WTC11 (cell line): ENCODE measurements around the gene STIM2. TPM values are rescaled to one million over a fixed set of nuclear protein-coding genes. Genes with fewer than 3 reads are reported as not detected.

Source experiments
- ATAC-seq: fragments of 200-7000 bp; cut with Tn5 transposase; 2 replicates; pipeline ENCODE4 v1.10.0; 2021; ENCODE audit warnings: mild to moderate bottlenecking, moderate library complexity
- CTCF ChIA-PET: fragments of 300-600 bp; sonication (Branson Sonifier 250); formaldehyde crosslinking; loops from one replicate; lab custom pipeline; 2021; ENCODE audit warnings: antibody characterized with exemption; lab: Charles Lee
- POLR2A ChIA-PET: fragments of 350-600 bp; sonication (Branson Sonifier 250); formaldehyde crosslinking; loops from one replicate; lab custom pipeline; 2021; ENCODE audit warnings: antibody characterized with exemption; lab: Charles Lee
- DNase-seq: peaks from one replicate; pipeline ENCODE4 v3.0.0; 2021; ENCODE audit warnings: low spot score
- H3K27ac Mint-ChIP-seq: 2 replicates; pipeline ENCODE4 v1.8.0; 2021; ENCODE audit warnings: mixed read lengths
- H3K27me3 Mint-ChIP-seq: 2 replicates; pipeline ENCODE4 v1.8.0; 2021; ENCODE audit warnings: low read depth, mild to moderate bottlenecking, moderate library complexity, mixed read lengths
- H3K36me3 Mint-ChIP-seq: 2 replicates; pipeline ENCODE4 v1.8.0; 2021; ENCODE audit warnings: mixed read lengths
- H3K4me1 Mint-ChIP-seq: 2 replicates; pipeline ENCODE4 v1.8.0; 2022; ENCODE audit warnings: mixed read lengths
- H3K4me3 Mint-ChIP-seq: 2 replicates; pipeline ENCODE4 v1.8.0; 2021; ENCODE audit warnings: mild to moderate bottlenecking, moderate library complexity, mixed read lengths
- H3K9me3 Mint-ChIP-seq: 2 replicates; pipeline ENCODE4 v1.8.0; 2021; ENCODE audit warnings: mixed read lengths
- EMX1 ChIP-seq: fragments of 250-450 bp; sonication (Bioruptor Pico); IDR thresholded peaks from 2 replicates; pipeline ENCODE4 v1.8.0; 2021; ENCODE audit warnings: mild to moderate bottlenecking
- FOXK1 ChIP-seq: sonication (generic); formaldehyde crosslinking; IDR thresholded peaks from 2 replicates; pipeline ENCODE4 v1.8.0; 2022; ENCODE audit warnings: mild to moderate bottlenecking, moderate library complexity, missing genetic modification reagents
- JAZF1 ChIP-seq: fragments of 250-450 bp; sonication (Bioruptor Pico); IDR thresholded peaks from 2 replicates; pipeline ENCODE4 v1.9.0; 2021; ENCODE audit warnings: moderate library complexity, mild to moderate bottlenecking, inconsistent platforms
- NR1H2 ChIP-seq: sonication (generic); formaldehyde crosslinking; IDR thresholded peaks from 2 replicates; pipeline ENCODE4 v1.9.0; 2021; ENCODE audit warnings: mild to moderate bottlenecking, moderate library complexity, missing genetic modification reagents
- RORB ChIP-seq: fragments of 250-450 bp; sonication (Bioruptor Pico); IDR thresholded peaks from 2 replicates; pipeline ENCODE4 v1.9.0; 2021; ENCODE audit warnings: mild to moderate bottlenecking
- SP1 ChIP-seq: sonication (generic); formaldehyde crosslinking; conservative IDR thresholded peaks from 2 replicates; pipeline ENCODE4 v1.8.1; 2022; ENCODE audit warnings: missing genetic modification reagents
- TEAD1 ChIP-seq: sonication (generic); formaldehyde crosslinking; IDR thresholded peaks from 2 replicates; pipeline ENCODE4 v1.8.0; 2022; ENCODE audit warnings: mild to moderate bottlenecking, missing genetic modification reagents
- TP53 ChIP-seq: sonication (generic); formaldehyde crosslinking; IDR thresholded peaks from 2 replicates; pipeline ENCODE4 v1.8.1; 2023; ENCODE audit warnings: mild to moderate bottlenecking, missing genetic modification reagents
- ZNF219 ChIP-seq: sonication (generic); formaldehyde crosslinking; IDR thresholded peaks from 2 replicates; pipeline ENCODE4 v1.8.0; 2023; ENCODE audit warnings: missing genetic modification reagents, mild to moderate bottlenecking, borderline replicate concordance
- ZNF232 ChIP-seq: sonication (generic); formaldehyde crosslinking; IDR thresholded peaks from 2 replicates; pipeline ENCODE4 v1.8.0; 2022; ENCODE audit warnings: mild to moderate bottlenecking, missing genetic modification reagents
- ZNF263 ChIP-seq: sonication (generic); formaldehyde crosslinking; IDR thresholded peaks from 2 replicates; pipeline ENCODE4 v1.8.1; 2022; ENCODE audit warnings: low read depth, mild to moderate bottlenecking, moderate library complexity, missing genetic modification reagents
- total RNA-seq: library from RNA; stranded (reverse); gene quantifications from 3 replicates; pipeline ENCODE4 v1.2.3, GENCODE V29; 2021
- TF ChIP-seq, protein P1 (sequence below): sonication (generic); formaldehyde crosslinking; IDR thresholded peaks from 2 replicates; pipeline ENCODE4 v1.8.0; 2022; ENCODE audit warnings: missing genetic modification reagents
- TF ChIP-seq, protein P2 (sequence below): fragments of 250-450 bp; sonication (Bioruptor Pico); IDR thresholded peaks from 2 replicates; pipeline ENCODE4 v1.9.0; 2021; ENCODE audit warnings: mild to moderate bottlenecking, borderline replicate concordance
- TF ChIP-seq, protein P3 (sequence below): fragments of 250-450 bp; sonication (Bioruptor Pico); IDR thresholded peaks from 2 replicates; pipeline ENCODE4 v1.9.0; 2021; ENCODE audit warnings: mild to moderate bottlenecking
- TF ChIP-seq, protein P4 (sequence below): sonication (generic); formaldehyde crosslinking; IDR thresholded peaks from 2 replicates; pipeline ENCODE4 v1.8.0; 2022; ENCODE audit warnings: mild to moderate bottlenecking, missing genetic modification reagents
- TF ChIP-seq, protein P5 (sequence below): fragments of 250-450 bp; sonication (Bioruptor Pico); IDR thresholded peaks from 2 replicates; pipeline ENCODE4 v1.9.0; 2021; ENCODE audit warnings: mild to moderate bottlenecking
- TF ChIP-seq, protein P6 (sequence below): sonication (generic); formaldehyde crosslinking; IDR thresholded peaks from 2 replicates; pipeline ENCODE4 v1.8.0; 2022; ENCODE audit warnings: mild to moderate bottlenecking, missing genetic modification reagents
- TF ChIP-seq, protein P7 (sequence below): sonication (generic); formaldehyde crosslinking; IDR thresholded peaks from 2 replicates; pipeline ENCODE4 v1.8.1; 2023; ENCODE audit warnings: mild to moderate bottlenecking, missing genetic modification reagents

STIM2 gene
- total RNA-seq, 1 experiment from 2014 or later = 22.4 TPM

DNA sequence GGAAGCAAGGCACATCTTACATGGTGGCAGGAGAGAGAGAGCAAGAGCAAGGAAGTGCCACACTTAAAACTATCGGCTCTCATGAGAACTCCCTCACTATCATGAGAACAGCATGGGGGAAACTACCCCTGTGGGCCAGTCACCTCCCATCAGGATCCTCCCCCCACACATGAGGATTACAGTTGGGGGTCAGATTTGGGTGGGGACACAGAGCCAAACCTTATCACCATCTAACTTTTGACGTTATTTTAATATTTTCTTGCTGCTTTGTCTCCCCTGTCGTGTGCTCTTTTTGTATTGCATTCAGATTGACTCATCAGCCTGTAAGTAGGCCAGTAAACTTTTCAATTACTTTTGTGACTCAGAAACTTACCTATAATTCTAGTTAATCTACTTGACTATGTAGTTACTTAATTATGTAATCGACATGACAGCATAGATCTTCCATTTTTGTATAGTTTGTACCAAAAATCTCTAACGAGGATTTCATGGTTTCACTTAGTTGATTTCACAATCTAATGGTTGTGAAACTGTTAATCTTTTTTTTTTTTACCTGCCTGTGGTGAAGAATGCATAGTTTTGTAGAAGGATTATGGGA is 18.3 kb downstream of the STIM2 start (continued):
- TF ChIP-seq, protein P1, sequence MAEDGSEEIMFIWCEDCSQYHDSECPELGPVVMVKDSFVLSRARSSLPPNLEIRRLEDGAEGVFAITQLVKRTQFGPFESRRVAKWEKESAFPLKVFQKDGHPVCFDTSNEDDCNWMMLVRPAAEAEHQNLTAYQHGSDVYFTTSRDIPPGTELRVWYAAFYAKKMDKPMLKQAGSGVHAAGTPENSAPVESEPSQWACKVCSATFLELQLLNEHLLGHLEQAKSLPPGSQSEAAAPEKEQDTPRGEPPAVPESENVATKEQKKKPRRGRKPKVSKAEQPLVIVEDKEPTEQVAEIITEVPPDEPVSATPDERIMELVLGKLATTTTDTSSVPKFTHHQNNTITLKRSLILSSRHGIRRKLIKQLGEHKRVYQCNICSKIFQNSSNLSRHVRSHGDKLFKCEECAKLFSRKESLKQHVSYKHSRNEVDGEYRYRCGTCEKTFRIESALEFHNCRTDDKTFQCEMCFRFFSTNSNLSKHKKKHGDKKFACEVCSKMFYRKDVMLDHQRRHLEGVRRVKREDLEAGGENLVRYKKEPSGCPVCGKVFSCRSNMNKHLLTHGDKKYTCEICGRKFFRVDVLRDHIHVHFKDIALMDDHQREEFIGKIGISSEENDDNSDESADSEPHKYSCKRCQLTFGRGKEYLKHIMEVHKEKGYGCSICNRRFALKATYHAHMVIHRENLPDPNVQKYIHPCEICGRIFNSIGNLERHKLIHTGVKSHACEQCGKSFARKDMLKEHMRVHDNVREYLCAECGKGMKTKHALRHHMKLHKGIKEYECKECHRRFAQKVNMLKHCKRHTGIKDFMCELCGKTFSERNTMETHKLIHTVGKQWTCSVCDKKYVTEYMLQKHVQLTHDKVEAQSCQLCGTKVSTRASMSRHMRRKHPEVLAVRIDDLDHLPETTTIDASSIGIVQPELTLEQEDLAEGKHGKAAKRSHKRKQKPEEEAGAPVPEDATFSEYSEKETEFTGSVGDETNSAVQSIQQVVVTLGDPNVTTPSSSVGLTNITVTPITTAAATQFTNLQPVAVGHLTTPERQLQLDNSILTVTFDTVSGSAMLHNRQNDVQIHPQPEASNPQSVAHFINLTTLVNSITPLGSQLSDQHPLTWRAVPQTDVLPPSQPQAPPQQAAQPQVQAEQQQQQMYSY (CRISPR knock-in tag) = no peak
- TF ChIP-seq, protein P2, sequence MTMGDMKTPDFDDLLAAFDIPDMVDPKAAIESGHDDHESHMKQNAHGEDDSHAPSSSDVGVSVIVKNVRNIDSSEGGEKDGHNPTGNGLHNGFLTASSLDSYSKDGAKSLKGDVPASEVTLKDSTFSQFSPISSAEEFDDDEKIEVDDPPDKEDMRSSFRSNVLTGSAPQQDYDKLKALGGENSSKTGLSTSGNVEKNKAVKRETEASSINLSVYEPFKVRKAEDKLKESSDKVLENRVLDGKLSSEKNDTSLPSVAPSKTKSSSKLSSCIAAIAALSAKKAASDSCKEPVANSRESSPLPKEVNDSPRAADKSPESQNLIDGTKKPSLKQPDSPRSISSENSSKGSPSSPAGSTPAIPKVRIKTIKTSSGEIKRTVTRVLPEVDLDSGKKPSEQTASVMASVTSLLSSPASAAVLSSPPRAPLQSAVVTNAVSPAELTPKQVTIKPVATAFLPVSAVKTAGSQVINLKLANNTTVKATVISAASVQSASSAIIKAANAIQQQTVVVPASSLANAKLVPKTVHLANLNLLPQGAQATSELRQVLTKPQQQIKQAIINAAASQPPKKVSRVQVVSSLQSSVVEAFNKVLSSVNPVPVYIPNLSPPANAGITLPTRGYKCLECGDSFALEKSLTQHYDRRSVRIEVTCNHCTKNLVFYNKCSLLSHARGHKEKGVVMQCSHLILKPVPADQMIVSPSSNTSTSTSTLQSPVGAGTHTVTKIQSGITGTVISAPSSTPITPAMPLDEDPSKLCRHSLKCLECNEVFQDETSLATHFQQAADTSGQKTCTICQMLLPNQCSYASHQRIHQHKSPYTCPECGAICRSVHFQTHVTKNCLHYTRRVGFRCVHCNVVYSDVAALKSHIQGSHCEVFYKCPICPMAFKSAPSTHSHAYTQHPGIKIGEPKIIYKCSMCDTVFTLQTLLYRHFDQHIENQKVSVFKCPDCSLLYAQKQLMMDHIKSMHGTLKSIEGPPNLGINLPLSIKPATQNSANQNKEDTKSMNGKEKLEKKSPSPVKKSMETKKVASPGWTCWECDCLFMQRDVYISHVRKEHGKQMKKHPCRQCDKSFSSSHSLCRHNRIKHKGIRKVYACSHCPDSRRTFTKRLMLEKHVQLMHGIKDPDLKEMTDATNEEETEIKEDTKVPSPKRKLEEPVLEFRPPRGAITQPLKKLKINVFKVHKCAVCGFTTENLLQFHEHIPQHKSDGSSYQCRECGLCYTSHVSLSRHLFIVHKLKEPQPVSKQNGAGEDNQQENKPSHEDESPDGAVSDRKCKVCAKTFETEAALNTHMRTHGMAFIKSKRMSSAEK (CRISPR knock-in tag) = no peak
- TF ChIP-seq FOXK1 (CRISPR knock-in tag) (no peak), EMX1 (CRISPR knock-in tag) (no peak)
- TF ChIP-seq, protein P3, sequence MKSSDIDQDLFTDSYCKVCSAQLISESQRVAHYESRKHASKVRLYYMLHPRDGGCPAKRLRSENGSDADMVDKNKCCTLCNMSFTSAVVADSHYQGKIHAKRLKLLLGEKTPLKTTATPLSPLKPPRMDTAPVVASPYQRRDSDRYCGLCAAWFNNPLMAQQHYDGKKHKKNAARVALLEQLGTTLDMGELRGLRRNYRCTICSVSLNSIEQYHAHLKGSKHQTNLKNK = no peak

DNA sequence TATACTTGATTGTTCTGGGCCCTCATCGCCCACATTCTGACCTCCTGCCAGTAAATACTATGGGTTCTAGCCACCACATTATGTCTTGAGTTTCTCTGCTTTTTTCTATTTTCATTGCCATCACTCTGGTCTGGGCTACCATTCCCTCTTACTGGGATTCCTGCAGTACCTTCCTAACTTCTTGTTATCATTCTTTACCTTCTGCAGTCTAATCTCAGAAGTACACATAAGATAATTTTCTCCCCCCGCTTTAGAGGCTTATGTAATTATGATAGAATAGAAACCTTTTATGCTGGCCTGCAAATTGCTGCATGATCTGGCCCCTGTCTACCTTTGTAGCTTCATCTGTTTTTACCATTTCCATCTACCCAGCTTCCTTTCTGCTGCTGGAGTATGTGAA is 19.2 kb downstream of the STIM2 start:
- ChIA-PET CTCF (no interaction called here), POLR2A (no interaction called here)
- no peak for TF ChIP-seq RORB (CRISPR knock-in tag)
- TF ChIP-seq, protein P4, sequence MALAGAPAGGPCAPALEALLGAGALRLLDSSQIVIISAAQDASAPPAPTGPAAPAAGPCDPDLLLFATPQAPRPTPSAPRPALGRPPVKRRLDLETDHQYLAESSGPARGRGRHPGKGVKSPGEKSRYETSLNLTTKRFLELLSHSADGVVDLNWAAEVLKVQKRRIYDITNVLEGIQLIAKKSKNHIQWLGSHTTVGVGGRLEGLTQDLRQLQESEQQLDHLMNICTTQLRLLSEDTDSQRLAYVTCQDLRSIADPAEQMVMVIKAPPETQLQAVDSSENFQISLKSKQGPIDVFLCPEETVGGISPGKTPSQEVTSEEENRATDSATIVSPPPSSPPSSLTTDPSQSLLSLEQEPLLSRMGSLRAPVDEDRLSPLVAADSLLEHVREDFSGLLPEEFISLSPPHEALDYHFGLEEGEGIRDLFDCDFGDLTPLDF (CRISPR knock-in tag) = no peak
- TF ChIP-seq JAZF1 (CRISPR knock-in tag) = no peak
- no peaks in the 10 kb centered on the region for H3K27me3 Mint-ChIP-seq
- DNase-seq (no peak), ATAC-seq (no peak)
- peaks cover 17% of the 10 kb centered on the region for H3K9me3 Mint-ChIP-seq
- H3K27ac Mint-ChIP-seq = no peak overlapping the region
- peaks cover 9% of the 10 kb centered on the region for H3K4me1 Mint-ChIP-seq
- H3K36me3 Mint-ChIP-seq = no peaks in the 10 kb centered on the region
- no peak overlapping the region for H3K4me3 Mint-ChIP-seq

DNA sequence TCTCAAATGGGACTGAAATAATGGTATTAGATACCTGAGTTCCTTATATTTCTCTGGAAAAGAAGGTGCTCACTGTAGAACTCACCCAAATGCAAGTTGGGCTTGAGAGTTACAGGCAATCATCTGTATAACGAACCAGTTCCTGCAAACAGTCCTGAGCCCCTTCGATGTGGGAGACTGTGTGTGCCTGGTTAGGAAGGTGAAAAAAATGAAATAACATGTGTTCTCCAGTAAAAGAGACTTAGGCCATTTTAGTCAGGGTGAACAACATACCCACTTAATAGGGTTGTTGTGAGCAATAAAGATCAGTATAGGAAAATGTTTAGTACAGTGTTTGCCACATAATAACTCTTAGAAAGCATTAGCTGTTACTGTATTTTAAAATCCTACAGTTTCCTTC is 23.4 kb downstream of the STIM2 start:
- DNase-seq = no peak
- H3K4me3 Mint-ChIP-seq = no peak overlapping the region
- no peaks in the 10 kb centered on the region for H3K27me3 Mint-ChIP-seq
- TF ChIP-seq, protein P5, sequence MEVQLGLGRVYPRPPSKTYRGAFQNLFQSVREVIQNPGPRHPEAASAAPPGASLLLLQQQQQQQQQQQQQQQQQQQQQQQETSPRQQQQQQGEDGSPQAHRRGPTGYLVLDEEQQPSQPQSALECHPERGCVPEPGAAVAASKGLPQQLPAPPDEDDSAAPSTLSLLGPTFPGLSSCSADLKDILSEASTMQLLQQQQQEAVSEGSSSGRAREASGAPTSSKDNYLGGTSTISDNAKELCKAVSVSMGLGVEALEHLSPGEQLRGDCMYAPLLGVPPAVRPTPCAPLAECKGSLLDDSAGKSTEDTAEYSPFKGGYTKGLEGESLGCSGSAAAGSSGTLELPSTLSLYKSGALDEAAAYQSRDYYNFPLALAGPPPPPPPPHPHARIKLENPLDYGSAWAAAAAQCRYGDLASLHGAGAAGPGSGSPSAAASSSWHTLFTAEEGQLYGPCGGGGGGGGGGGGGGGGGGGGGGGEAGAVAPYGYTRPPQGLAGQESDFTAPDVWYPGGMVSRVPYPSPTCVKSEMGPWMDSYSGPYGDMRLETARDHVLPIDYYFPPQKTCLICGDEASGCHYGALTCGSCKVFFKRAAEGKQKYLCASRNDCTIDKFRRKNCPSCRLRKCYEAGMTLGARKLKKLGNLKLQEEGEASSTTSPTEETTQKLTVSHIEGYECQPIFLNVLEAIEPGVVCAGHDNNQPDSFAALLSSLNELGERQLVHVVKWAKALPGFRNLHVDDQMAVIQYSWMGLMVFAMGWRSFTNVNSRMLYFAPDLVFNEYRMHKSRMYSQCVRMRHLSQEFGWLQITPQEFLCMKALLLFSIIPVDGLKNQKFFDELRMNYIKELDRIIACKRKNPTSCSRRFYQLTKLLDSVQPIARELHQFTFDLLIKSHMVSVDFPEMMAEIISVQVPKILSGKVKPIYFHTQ (CRISPR knock-in tag) = no peak
- TF ChIP-seq ZNF263 (CRISPR knock-in tag) = no peak
- TF ChIP-seq, protein P6, sequence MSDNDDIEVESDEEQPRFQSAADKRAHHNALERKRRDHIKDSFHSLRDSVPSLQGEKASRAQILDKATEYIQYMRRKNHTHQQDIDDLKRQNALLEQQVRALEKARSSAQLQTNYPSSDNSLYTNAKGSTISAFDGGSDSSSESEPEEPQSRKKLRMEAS (CRISPR knock-in tag) = no peak
- no peak for TF ChIP-seq ZNF232 (CRISPR knock-in tag)
- TF ChIP-seq ZNF219 (CRISPR knock-in tag) = no peak
- no peak for TF ChIP-seq SP1
- TF ChIP-seq, protein P7, sequence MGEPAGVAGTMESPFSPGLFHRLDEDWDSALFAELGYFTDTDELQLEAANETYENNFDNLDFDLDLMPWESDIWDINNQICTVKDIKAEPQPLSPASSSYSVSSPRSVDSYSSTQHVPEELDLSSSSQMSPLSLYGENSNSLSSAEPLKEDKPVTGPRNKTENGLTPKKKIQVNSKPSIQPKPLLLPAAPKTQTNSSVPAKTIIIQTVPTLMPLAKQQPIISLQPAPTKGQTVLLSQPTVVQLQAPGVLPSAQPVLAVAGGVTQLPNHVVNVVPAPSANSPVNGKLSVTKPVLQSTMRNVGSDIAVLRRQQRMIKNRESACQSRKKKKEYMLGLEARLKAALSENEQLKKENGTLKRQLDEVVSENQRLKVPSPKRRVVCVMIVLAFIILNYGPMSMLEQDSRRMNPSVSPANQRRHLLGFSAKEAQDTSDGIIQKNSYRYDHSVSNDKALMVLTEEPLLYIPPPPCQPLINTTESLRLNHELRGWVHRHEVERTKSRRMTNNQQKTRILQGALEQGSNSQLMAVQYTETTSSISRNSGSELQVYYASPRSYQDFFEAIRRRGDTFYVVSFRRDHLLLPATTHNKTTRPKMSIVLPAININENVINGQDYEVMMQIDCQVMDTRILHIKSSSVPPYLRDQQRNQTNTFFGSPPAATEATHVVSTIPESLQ (CRISPR knock-in tag) = no peak
- TF ChIP-seq TP53 (CRISPR knock-in tag) = no peak
- no peak for TF ChIP-seq TEAD1 (CRISPR knock-in tag)
- no peak for TF ChIP-seq NR1H2 (CRISPR knock-in tag)
- ChIA-PET POLR2A (no interaction called here), CTCF (no interaction called here)
- ATAC-seq = no peak
- H3K9me3 Mint-ChIP-seq = 0 out of 2 replicates have a peak, but pooled peaks cover 3% of the 10 kb centered on the region
- H3K27ac Mint-ChIP-seq = no peak overlapping the region
- H3K4me1 Mint-ChIP-seq = peaks cover 9% of the 10 kb centered on the region
- H3K36me3 Mint-ChIP-seq = no peaks in the 10 kb centered on the region
